SK-N-SH treated with all-trans-retinoic acid at 6 μM for 48 hours (cell line): ENCODE results near the gene GALNTL6.

Source experiments
- ATAC-seq: fragments of 200-7000 bp; cut with Tn5 transposase; 3 replicates; pipeline ENCODE4 v1.9.1; 2020; ENCODE audit warnings: mild to moderate bottlenecking, moderate library complexity
- ARNTL ChIP-seq: fragments of 450-650 bp; formaldehyde crosslinking; IDR thresholded peaks from 2 replicates; pipeline ENCODE4 v1.5.0; 2020; ENCODE audit warnings: low read depth, mild to moderate bottlenecking, moderate library complexity, borderline replicate concordance
- BACH2 ChIP-seq: fragments of 250-450 bp; sonication (Bioruptor Pico); IDR thresholded peaks from 2 replicates; pipeline ENCODE4 v1.9.0; 2021; ENCODE audit warnings: mild to moderate bottlenecking, borderline replicate concordance
- CREB5 ChIP-seq: fragments of 250-450 bp; sonication (Bioruptor Pico); IDR thresholded peaks from 2 replicates; pipeline ENCODE4 v1.5.1; 2020; ENCODE audit warnings: low read depth, mild to moderate bottlenecking, moderate library complexity
- CSDC2 ChIP-seq: fragments of 250-450 bp; sonication (Bioruptor Pico); IDR thresholded peaks from 2 replicates; pipeline ENCODE4 v1.5.0; 2020; ENCODE audit warnings: mild to moderate bottlenecking, moderate library complexity
- CSRNP3 ChIP-seq: fragments of 250-450 bp; sonication (Bioruptor Pico); IDR thresholded peaks from 2 replicates; pipeline ENCODE4 v1.5.1; 2021; ENCODE audit warnings: mild to moderate bottlenecking, moderate library complexity
- ESRRG ChIP-seq: fragments of 250-450 bp; sonication (Bioruptor Pico); IDR thresholded peaks from 2 replicates; pipeline ENCODE4 v1.6.1; 2021; ENCODE audit warnings: mild to moderate bottlenecking
- GLIS3 ChIP-seq: fragments of 250-450 bp; sonication (Bioruptor Pico); IDR thresholded peaks from 2 replicates; pipeline ENCODE4 v1.5.0; 2020; ENCODE audit warnings: mild to moderate bottlenecking, moderate library complexity
- ISL1 ChIP-seq: fragments of 250-450 bp; sonication (Bioruptor Pico); IDR thresholded peaks from 2 replicates; pipeline ENCODE4 v2.1.2; 2022; ENCODE audit warnings: mild to moderate bottlenecking, moderate library complexity
- OSR1 ChIP-seq: fragments of 250-450 bp; sonication (Bioruptor Pico); IDR thresholded peaks from 2 replicates; pipeline ENCODE4 v1.8.0; 2022; ENCODE audit warnings: moderate library complexity, mild to moderate bottlenecking, inconsistent platforms
- PATZ1 ChIP-seq: fragments of 250-450 bp; sonication (Bioruptor Pico); IDR thresholded peaks from 2 replicates; pipeline ENCODE4 v1.8.0; 2020; ENCODE audit warnings: mild to moderate bottlenecking, moderate library complexity, borderline replicate concordance
- POU6F1 ChIP-seq: fragments of 250-450 bp; sonication (Bioruptor Pico); IDR thresholded peaks from 2 replicates; pipeline ENCODE4 v1.8.0; 2021; ENCODE audit warnings: low read depth, mild to moderate bottlenecking, moderate library complexity, borderline replicate concordance
- PPARA ChIP-seq: fragments of 250-450 bp; sonication (Bioruptor Pico); IDR thresholded peaks from 2 replicates; pipeline ENCODE4 v1.5.0; 2020; ENCODE audit warnings: mild to moderate bottlenecking, borderline replicate concordance
- RARB ChIP-seq: fragments of 250-450 bp; sonication (Bioruptor Pico); IDR thresholded peaks from 2 replicates; pipeline ENCODE4 v1.8.0; 2021; ENCODE audit warnings: mild to moderate bottlenecking, moderate library complexity
- SNAI2 ChIP-seq: fragments of 250-450 bp; sonication (Bioruptor Pico); IDR thresholded peaks from 2 replicates; pipeline ENCODE4 v1.5.0; 2020; ENCODE audit warnings: mild to moderate bottlenecking, moderate library complexity
- TCF4 ChIP-seq: fragments of 250-450 bp; sonication (Bioruptor Pico); IDR thresholded peaks from 2 replicates; pipeline ENCODE4 v1.8.0; 2021; ENCODE audit warnings: mild to moderate bottlenecking, moderate library complexity, borderline replicate concordance
- TSHZ2 ChIP-seq: fragments of 250-450 bp; sonication (Bioruptor Pico); IDR thresholded peaks from 2 replicates; pipeline ENCODE4 v1.5.0; 2020; ENCODE audit warnings: mild to moderate bottlenecking, moderate library complexity
- ZC3H10 ChIP-seq: fragments of 250-450 bp; sonication (Bioruptor Pico); IDR thresholded peaks from 2 replicates; pipeline ENCODE4 v1.5.1; 2021; ENCODE audit warnings: mild to moderate bottlenecking, moderate library complexity
- ZFP3 ChIP-seq: fragments of 250-450 bp; sonication (Bioruptor Pico); IDR thresholded peaks from 2 replicates; pipeline ENCODE4 v1.5.0; 2020; ENCODE audit warnings: mild to moderate bottlenecking, moderate library complexity
- ZFP30 ChIP-seq: fragments of 450-650 bp; formaldehyde crosslinking; IDR thresholded peaks from 2 replicates; pipeline ENCODE4 v1.5.0; 2022; ENCODE audit warnings: mild to moderate bottlenecking, moderate library complexity
- ZNF565 ChIP-seq: fragments of 450-650 bp; formaldehyde crosslinking; conservative IDR thresholded peaks from 2 replicates; pipeline ENCODE4 v1.5.0; 2020; ENCODE audit warnings: low read depth, mild to moderate bottlenecking, moderate library complexity
- ZNF70 ChIP-seq: fragments of 450-650 bp; formaldehyde crosslinking; IDR thresholded peaks from 2 replicates; pipeline ENCODE4 v1.5.0; 2020; ENCODE audit warnings: mild to moderate bottlenecking, moderate library complexity
- ZNF8 ChIP-seq: fragments of 450-650 bp; formaldehyde crosslinking; IDR thresholded peaks from 2 replicates; pipeline ENCODE4 v1.5.0; 2020; ENCODE audit warnings: mild to moderate bottlenecking, moderate library complexity

GALNTL6 gene

GRCh38 chr4:172945611-172946010 is 1132.4 kb downstream of the GALNTL6 start (continued):
- TF ChIP-seq TSHZ2 (no peak), ZFP30 (CRISPR knock-in tag) (no peak)

- no peak for ATAC-seq
- no peak for TF ChIP-seq TSHZ2
- no peak for TF ChIP-seq OSR1
- TF ChIP-seq ARNTL, result no peak
- TF ChIP-seq ZFP30 (CRISPR knock-in tag), result no peak
- no peak for TF ChIP-seq ZNF70 (CRISPR knock-in tag)
- TF ChIP-seq SNAI2, result no peak
- TF ChIP-seq TCF4 (CRISPR knock-in tag), result no peak
- TF ChIP-seq CSDC2 (CRISPR knock-in tag), result no peak
- TF ChIP-seq ISL1 (CRISPR knock-in tag), result no peak
- no peak for TF ChIP-seq ZFP3 (CRISPR knock-in tag)
- no peak for TF ChIP-seq CSRNP3
- no peak for TF ChIP-seq PATZ1 (CRISPR knock-in tag)
Measured at GRCh38 chr4:172946503-172946902, 1133.3 kb downstream of the GALNTL6 start.

GRCh38 chr4:172947594-172947993 is 1134.4 kb downstream of the GALNTL6 start:
- TF ChIP-seq ESRRG (CRISPR knock-in tag), result no peak
- TF ChIP-seq ZNF565 (CRISPR knock-in tag), result no peak
- TF ChIP-seq TSHZ2, result no peak
- no peak for TF ChIP-seq ZNF70 (CRISPR knock-in tag)
- TF ChIP-seq RARB (CRISPR knock-in tag), result no peak
- no peak for TF ChIP-seq CSRNP3
- no peak for TF ChIP-seq ZFP30 (CRISPR knock-in tag)
- no peak for TF ChIP-seq SNAI2
- no peak for TF ChIP-seq ZNF8 (CRISPR knock-in tag)
- TF ChIP-seq ARNTL, result no peak
- no peak for TF ChIP-seq PPARA (CRISPR knock-in tag)
- TF ChIP-seq TCF4 (CRISPR knock-in tag), result no peak
- TF ChIP-seq BACH2 (CRISPR knock-in tag), result no peak
- TF ChIP-seq OSR1, result no peak
- TF ChIP-seq ISL1 (CRISPR knock-in tag), result no peak
- no peak for TF ChIP-seq POU6F1
- TF ChIP-seq CREB5 (CRISPR knock-in tag), result no peak
- TF ChIP-seq GLIS3 (CRISPR knock-in tag), result no peak
- no peak for TF ChIP-seq ZC3H10 (CRISPR knock-in tag)

More at GRCh38 chr4:172947594-172947993, 1134.4 kb downstream of the GALNTL6 start:
- no peak for ATAC-seq
